HG03103 (cell line): ENCODE data around the gene SPIC.
"Not testable (repeated sequence)": the region's sequence is repeated elsewhere in the genome, so short reads cannot be mapped to it uniquely, and the experiment has no call there.

ENCODE experiments used
- ATAC-seq: cut with Tn5 transposase; IDR thresholded peaks from one replicate; pipeline ENCODE4 v1.9.1; 2021; ENCODE audit warnings: low read depth; ENCODE audit not compliant: unreplicated experiment

Gene SPIC

GRCh38 chr12:101474711-101475386 is at the start of gene SPIC:
Gene SPIC, plus strand, starts transcription at chr12:101475336. Its CDS starts 1,569 bp downstream, at chr12:101476905.
- ATAC-seq: no peak

- ATAC-seq: no peak
Observed at GRCh38 chr12:101430456-101430855, 44.7 kb upstream of the SPIC start.

GRCh38 chr12:101436136-101436535 is 39.0 kb upstream of the SPIC start:
- ATAC-seq: no peak

GRCh38 chr12:101439236-101439635 is 35.9 kb upstream of the SPIC start:
- ATAC-seq: no peak

GRCh38 chr12:101441461-101442224 is 33.5 kb upstream of the SPIC start:
- ATAC-seq: no peak

GRCh38 chr12:101455685-101456084 is 19.5 kb upstream of the SPIC start:
- no peak for ATAC-seq

- no peak for ATAC-seq
Observed at GRCh38 chr12:101459642-101460346, 15.3 kb upstream of the SPIC start.

- ATAC-seq: no peak
Observed at GRCh38 chr12:101468948-101469347, 6.2 kb upstream of the SPIC start.

GRCh38 chr12:101470939-101471338 is 4.2 kb upstream of the SPIC start:
- ATAC-seq: no peak

GRCh38 chr12:101471878-101472277 is 3.3 kb upstream of the SPIC start:
- not testable (repeated sequence) for ATAC-seq

- ATAC-seq: no peak
Observed at GRCh38 chr12:101474248-101474647, 888 bp upstream of the SPIC start.

- no peak for ATAC-seq
Observed at GRCh38 chr12:101475751-101476305, 692 bp downstream of the SPIC start.

GRCh38 chr12:101480849-101481248 is 5.7 kb downstream of the SPIC start:
- ATAC-seq: no peak

GRCh38 chr12:101485021-101485420 is 9.9 kb downstream of the SPIC start:
- no peak for ATAC-seq

- no peak for ATAC-seq
Observed at GRCh38 chr12:101488469-101488868, 13.3 kb downstream of the SPIC start.

- ATAC-seq: no peak
Observed at GRCh38 chr12:101490286-101490920, 15.3 kb downstream of the SPIC start.

- no peak for ATAC-seq
Observed at GRCh38 chr12:101491329-101491728, 16.2 kb downstream of the SPIC start.

GRCh38 chr12:101493556-101493955 is 18.4 kb downstream of the SPIC start:
- no peak for ATAC-seq

GRCh38 chr12:101498252-101498651 is 23.1 kb downstream of the SPIC start:
- ATAC-seq: no peak

- ATAC-seq: no peak
Observed at GRCh38 chr12:101501410-101501995, 26.4 kb downstream of the SPIC start.
